ENCODE results near the gene WLS. TPM values are rescaled to one million over a fixed set of nuclear protein-coding genes. Genes with fewer than 3 reads are reported as not detected.
"Not testable (repeated sequence)": the region's sequence is repeated elsewhere in the genome, so short reads cannot be mapped to it uniquely, and the experiment has no call there.

WLS gene
- total RNA-seq, 1 donor from 2014 or later, result 113 TPM

GRCh38 chr1:68173283-68173935 is 58.9 kb downstream of the WLS start:
- peak overlapping the region; percentile 80 for H3K27ac ChIP-seq (replicated peaks)
- intact Hi-C loops (cut with micrococcal nuclease), result no loop called here
- H3K4me1 ChIP-seq, result peaks cover 76% of the 10 kb centered on the region
- no peaks in the 10 kb centered on the region for H3K36me3 ChIP-seq
- DNase-seq, result no peak
- H3K4me3 ChIP-seq, result peak overlapping the region; percentile 46
- H3K9me3 ChIP-seq (replicated peaks), result no peaks in the 10 kb centered on the region
- H3K27me3 ChIP-seq (ENCODE audit: low read depth), result no peaks in the 10 kb centered on the region
- no peak for TF ChIP-seq CTCF (IDR thresholded peaks at IDR 0.05; ENCODE audit: borderline replicate concordance)

GRCh38 chr1:68171795-68172194 is 60.5 kb downstream of the WLS start:
- intact Hi-C loops (cut with micrococcal nuclease); H3K27me3 ChIP-seq (ENCODE audit: low read depth); DNase-seq; H3K9me3 ChIP-seq (replicated peaks); H3K4me3 ChIP-seq; H3K36me3 ChIP-seq; H3K27ac ChIP-seq (replicated peaks): not testable (repeated sequence)
- H3K4me1 ChIP-seq, result peaks cover 76% of the 10 kb centered on the region

GRCh38 chr1:68168545-68169171 is 63.7 kb downstream of the WLS start:
- intact Hi-C loops (cut with micrococcal nuclease), result no loop called here
- no peaks in the 10 kb centered on the region for H3K27me3 ChIP-seq (ENCODE audit: low read depth)
- no peaks in the 10 kb centered on the region for H3K36me3 ChIP-seq
- peaks cover 59% of the 10 kb centered on the region for H3K4me1 ChIP-seq
- peak overlapping the region; percentile 21 for H3K27ac ChIP-seq (replicated peaks)
- TF ChIP-seq CTCF (IDR thresholded peaks at IDR 0.05; ENCODE audit: borderline replicate concordance), result no peak
- no peaks in the 10 kb centered on the region for H3K9me3 ChIP-seq (replicated peaks)
- no peak overlapping the region for H3K4me3 ChIP-seq
- DNase-seq, result no peak

GRCh38 chr1:68167211-68167610 is 65.1 kb downstream of the WLS start:
- H3K36me3 ChIP-seq, result peaks cover 4% of the 10 kb centered on the region
- no peak for DNase-seq
- peaks cover 46% of the 10 kb centered on the region for H3K4me1 ChIP-seq
- no peaks in the 10 kb centered on the region for H3K27me3 ChIP-seq (ENCODE audit: low read depth)
- no peak overlapping the region for H3K27ac ChIP-seq (replicated peaks)
- intact Hi-C loops (cut with micrococcal nuclease), result no loop called here
- H3K9me3 ChIP-seq (replicated peaks), result no peaks in the 10 kb centered on the region
- TF ChIP-seq CTCF (IDR thresholded peaks at IDR 0.05; ENCODE audit: borderline replicate concordance), result no peak
- H3K4me3 ChIP-seq, result no peak overlapping the region

GRCh38 chr1:68166348-68166747 is 66.0 kb downstream of the WLS start:
- Histone ChIP-seq H3K4me1 (peaks cover 46% of the 10 kb centered on the region), H3K36me3 (peaks cover 4% of the 10 kb centered on the region), H3K27me3 (ENCODE audit: low read depth) (no peaks in the 10 kb centered on the region), H3K27ac (replicated peaks) (no peak overlapping the region), H3K9me3 (replicated peaks) (no peaks in the 10 kb centered on the region), H3K4me3 (no peak overlapping the region)
- DNase-seq, result no peak
- no peak for TF ChIP-seq CTCF (IDR thresholded peaks at IDR 0.05; ENCODE audit: borderline replicate concordance)
- intact Hi-C loops (cut with micrococcal nuclease), result no loop called here

GRCh38 chr1:68165665-68166064 is 66.7 kb downstream of the WLS start:
- H3K4me1 ChIP-seq, result peaks cover 46% of the 10 kb centered on the region
- no peak overlapping the region for H3K4me3 ChIP-seq
- intact Hi-C loops (cut with micrococcal nuclease), result no loop called here
- DNase-seq, result no peak
- H3K9me3 ChIP-seq (replicated peaks), result no peaks in the 10 kb centered on the region
- no peaks in the 10 kb centered on the region for H3K27me3 ChIP-seq (ENCODE audit: low read depth)
- H3K27ac ChIP-seq (replicated peaks), result no peak overlapping the region
- H3K36me3 ChIP-seq, result peaks cover 4% of the 10 kb centered on the region
- TF ChIP-seq CTCF (IDR thresholded peaks at IDR 0.05; ENCODE audit: borderline replicate concordance), result no peak

Data from left ventricle myocardium inferior (tissue), 1 donor.